Activated T-helper 9 cell treated with anti-CD3 and anti-CD28 coated beads, Interleukin-2, amount 50 U/mL, for 16 hours (primary cell): Measurements from ENCODE around the gene ZFAND3.
A peak's percentile ranks its signal among the peaks of the same experiment; 100 is the strongest.

Source experiments
- DNase-seq: peaks from one replicate; pipeline ENCODE4 v3.0.0-alpha.2; 2020; ENCODE audit warnings: low read depth

ZFAND3 gene, protein sequence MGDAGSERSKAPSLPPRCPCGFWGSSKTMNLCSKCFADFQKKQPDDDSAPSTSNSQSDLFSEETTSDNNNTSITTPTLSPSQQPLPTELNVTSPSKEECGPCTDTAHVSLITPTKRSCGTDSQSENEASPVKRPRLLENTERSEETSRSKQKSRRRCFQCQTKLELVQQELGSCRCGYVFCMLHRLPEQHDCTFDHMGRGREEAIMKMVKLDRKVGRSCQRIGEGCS

DNA sequence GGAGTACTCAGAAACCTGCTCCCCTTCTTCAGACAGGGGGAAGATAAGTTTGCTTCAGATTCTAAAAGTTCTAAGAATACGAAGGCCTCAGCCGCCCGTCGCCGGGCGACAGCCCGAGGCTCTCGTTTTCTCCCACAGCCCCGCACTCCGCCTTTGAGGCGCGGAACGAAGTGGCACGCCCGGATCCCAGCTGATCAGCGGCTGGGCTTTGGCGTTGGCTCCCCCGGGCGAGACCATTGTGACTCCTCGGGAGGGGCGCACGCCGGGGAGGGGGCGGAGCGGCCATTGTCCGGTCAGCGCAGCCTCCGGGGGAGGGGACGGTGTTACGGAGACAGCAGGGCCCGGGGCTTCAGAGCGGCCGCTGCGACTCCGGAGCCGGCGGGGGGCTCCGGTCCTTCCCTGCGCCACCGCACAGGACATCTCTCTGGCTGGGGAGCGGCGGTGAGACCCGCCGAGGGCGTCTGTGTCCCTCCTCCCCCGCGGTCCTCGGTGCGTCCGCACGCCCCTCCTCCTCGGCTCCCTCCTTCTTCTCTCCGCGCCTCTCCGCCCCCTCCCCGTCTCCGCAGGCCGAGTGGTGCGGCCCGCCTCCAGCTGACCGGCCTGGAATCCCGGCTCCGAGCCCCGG lies at the start of gene ZFAND3:
TSS of gene ZFAND3 (plus strand) at position 551 of the 625 bp plus-strand sequence. CDS start 219 bp downstream, outside the sequence.
- peak; percentile 88 for DNase-seq

DNA sequence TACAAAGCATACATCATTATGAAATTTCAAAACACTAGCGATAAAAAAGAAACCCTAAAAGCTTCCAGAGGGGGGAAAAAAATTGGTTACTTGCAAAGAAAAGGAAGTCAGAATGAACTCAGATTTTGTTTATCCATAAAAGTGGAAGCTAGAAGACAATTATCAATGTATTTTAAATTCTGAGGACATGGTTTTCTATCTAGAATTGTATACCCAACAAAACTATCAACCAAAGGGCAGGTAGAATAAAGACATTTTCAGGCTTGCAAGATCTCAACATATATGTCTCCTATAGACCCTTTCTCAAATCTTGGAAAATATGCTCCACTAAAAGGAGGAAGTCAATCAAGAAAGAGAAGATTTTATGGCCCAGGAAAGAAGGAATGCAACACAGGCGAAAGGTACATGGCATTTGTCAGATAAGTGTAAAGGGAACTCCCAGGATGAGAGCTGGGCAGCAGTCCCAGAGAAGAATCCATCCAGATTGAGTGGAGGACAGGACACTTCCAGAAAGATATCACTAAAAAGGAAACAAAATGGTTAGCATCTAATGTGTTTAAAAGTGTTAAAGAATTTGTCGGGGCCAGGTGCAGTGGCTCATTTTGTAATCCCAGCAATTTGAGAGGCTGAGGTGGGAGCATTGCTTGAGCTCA lies 45.4 kb upstream of the ZFAND3 start:
- DNase-seq = no peak

DNA sequence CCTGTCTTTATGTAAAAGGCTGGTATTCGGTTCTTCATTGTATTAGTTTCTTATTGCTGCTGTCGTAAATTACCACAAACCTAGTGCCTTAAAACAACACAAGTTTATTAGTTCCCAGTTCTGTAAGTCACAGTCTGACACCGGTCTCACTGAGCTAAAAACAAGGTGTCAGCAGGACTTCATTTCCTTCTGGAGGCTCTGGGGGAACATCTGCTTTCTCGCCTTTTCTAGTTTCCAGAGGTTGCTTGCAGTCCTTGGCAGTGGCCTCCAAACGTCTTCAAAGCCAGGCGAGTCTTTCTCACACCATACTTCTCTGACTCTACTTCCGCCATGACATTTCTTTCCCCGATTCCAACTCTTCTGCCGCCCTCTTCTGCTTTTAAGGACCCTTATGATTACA lies 43.0 kb upstream of the ZFAND3 start:
- no peak for DNase-seq

DNA sequence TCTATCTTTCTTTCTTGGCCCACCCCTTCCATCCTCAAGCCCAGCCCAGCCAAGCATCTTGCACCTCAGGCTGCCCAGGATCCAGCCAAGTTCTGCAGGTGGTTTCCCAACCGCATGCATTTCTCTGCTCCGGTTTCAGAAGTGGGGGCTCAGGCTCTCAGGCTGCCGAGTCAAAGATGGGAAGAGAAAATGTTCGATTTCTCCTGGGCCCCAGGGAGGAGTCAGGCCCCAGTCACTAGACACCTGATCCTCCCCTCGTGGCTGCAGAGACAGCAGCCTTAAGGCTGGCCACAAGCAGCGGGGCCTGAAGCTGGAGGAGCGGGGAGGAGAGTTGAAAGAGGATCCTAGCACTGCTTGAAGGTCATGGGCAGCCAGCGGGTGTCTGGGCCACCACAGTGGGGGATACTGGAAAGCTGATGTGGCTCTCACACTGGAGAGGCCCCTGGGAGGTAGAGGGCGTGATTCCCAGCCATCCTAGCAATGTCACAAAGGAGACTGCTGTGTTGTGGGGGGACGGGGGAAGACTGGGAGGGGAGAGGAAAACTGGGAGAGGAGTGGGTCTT lies 42.2 kb upstream of the ZFAND3 start:
- DNase-seq = no peak

DNA sequence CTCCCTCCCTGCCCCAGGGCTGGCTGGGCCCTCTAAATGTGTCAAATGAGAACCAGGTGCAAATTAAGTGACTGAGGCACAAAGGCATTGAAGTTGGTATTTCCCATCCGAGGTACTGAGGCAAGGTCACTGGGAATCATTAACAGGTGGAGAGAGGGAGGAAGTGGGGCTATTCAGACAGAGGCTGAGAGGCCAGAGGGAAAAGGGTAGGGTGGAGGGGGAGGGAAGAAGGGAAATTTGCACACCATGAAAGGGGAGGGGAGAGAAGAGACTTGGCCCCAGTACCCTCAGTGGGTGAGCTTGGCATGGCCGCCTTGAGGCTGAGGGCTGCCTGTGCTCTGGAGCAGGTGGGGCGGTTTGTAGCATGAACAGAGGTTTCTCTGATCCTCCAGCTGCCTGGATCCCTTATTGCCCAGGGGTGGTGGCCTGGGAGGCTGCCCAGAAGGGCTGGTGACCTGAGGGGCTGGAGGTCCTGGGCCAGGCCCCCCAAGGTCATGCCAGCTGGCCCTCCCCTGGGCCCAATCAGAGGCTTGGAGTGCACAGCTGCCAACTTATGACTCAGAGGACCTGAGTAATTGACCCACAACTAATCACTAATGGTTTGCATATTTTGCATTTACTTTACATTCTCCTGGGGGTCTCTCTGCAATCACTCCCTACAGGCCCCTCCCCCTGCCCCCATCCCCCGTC lies 40.3 kb upstream of the ZFAND3 start:
- DNase-seq = no peak

DNA sequence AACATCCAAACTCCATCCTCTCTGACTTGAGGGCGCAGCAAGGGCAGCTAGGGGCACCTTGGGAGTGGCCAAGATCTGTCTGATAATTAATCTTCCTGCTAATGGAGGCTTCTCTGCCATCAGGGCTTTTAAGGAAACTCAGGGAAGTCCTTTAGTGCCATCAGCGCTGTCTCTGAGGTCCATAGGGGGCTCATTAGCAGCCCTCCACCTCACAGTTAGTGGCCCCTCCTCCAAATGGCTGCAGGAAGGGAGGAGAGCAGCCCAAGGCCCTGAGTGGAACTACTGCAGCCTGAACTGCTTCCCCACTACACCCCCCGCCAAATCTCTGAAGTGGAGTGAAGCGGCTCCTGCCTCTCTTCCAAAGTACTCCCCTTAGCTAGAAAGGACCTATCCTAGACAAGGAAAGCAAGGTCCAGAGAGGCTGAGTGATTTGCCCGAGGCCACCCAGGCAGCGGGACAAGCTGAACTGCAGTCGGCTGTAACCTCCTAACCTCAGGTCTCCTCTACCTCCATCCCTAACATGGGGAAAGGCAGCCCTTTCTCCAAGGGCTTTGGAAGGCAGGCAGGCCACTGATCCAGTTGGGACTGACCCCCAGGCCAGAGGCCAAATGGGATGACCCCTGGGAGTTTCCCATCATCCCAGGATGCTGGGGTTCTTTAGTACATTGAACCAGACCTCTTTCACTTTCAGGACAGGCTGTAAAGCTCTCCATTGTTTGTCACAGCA lies 39.5 kb upstream of the ZFAND3 start:
- DNase-seq = no peak

DNA sequence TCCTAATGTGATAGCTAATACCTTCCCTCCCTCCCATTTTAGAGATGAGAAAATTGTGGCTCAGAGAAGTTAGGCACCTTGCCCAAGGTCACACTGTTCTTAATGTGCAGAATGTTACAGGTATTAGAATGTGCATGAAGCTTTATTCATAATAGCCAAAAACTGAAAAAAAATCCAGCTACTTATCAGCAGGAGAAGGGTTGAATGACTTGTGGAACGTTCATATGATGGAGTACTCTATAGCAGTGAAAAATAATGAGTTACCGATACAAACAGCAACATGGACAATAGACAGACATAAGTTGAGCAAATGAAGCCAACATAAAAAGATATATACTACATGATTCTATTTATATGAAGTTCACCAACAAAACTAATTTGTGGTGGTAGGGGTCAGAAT lies 37.7 kb upstream of the ZFAND3 start:
- DNase-seq = no peak

DNA sequence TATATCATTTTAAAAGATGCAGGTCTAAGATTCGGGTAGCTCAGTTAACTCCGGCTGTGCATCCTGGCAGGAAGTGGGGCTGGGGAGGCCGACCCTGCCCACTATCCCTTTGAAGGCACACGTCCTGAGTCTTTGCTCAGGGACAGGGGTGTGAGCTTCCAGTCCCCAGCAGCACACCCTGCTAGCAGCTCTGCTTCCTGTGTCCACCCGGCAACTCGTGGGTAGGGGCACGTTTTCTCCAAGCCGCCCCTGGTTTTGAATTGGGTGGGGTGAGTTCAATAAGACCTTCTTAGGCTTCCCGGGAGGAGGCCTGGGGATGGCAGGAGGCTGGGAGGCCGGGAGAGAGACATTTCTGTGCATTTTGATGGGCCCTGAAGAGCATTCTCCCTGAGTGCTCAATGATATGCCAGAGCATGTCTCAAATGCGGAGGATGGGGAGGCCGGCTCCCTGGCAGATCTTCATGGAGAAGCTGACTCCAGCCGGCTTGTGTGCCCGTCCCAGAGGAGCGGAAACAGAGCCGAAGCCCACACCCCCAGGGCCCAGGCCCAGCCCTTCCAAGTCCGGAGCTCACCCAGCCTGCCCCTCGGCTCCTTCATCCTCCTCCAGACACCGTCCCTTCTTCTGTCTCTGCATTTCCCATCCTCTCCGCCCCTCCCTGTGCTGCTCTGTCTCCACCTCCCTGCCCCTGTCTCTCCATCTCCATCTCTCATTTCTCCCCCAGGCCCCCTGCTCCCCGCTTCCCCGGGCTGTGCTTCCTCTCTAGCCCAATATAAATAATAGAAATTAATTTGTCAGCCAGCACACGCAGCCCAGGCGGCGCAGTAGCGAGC lies 36.3 kb upstream of the ZFAND3 start:
- DNase-seq = no peak

DNA sequence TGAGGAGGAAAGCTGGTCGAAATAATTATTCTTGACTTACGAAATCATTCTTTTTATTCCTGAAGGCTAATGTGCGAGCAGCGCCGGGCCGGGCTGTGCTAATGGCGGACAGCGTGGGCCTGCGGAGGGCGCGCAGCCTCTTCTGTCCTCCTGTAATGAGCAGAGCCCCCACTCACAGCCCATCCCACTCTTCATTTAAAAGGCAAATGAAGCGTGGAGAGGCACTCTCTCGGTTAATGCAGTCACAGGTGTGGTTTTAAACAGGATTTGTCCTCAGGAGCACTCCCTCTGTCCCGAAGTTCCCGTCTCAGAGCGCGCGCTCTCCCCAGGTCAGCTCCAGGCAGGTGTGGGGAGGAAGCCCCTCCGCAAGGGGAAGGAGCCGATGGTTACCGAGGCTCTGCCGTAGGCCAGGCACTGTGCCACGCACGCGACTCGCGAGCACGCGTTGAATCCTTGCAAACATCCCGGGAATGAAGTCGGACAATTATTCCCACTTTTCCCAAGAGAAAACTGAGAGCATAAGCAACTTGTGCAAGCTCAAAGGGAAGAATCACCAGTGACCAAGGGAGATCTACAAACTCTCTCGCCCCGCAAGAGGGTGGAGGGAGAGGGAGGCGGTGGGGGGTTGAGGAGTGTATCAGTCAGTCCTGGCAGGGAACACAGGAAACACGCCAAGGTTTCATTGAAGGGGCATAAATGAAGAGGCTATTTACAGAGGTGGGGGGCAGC lies 35.5 kb upstream of the ZFAND3 start:
- DNase-seq = no peak

DNA sequence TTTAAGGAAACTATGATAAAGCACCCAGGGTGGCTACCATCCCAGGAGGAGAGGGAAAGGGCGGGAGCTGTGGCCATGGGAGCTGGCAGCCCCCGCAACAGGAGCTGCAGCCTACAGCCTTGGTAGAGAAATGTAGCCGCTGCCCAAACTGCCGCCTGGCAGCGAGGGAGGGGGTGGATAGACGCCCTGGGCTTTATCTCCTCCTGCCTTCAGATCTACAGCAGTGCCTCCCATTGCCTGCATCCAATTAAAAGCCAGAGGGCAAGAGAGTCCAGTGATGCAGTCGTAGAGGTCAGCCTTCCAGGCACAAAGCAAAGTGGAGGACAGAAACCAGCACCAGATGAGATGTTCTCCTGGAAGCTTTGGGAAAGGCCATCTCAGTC lies 35.0 kb upstream of the ZFAND3 start:
- no peak for DNase-seq

DNA sequence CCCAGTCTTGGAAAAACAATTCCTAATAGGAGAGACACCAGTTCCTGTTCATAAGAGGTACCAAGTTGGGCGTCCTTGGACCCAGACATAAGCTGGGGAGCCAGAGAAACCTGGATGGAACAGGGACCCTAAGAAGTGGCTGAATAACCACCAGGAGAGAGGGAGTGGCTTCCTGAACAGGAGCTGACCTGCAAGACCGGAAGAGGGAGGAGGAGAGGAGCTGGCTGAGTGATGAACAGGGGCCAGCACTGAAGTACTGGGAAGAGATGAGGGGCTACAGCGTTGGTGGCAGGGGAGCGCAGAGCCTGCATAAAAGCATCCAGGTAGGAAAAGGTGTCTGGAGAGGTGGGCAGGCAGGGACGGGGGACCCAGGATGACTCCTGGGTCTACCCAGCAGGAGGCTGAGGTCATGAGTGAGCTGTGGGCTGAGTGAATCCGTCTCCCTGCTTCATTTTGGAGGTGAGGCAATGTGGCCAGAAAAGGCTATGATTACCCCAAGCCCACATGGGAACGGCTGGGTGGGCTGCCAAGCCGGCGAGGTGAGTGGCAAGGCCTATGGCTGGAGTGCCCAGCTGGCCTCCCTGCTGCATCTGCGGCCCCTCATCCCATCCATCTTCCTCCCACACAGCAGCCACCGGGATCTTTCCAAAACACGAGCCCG lies 34.4 kb upstream of the ZFAND3 start:
- DNase-seq = no peak

DNA sequence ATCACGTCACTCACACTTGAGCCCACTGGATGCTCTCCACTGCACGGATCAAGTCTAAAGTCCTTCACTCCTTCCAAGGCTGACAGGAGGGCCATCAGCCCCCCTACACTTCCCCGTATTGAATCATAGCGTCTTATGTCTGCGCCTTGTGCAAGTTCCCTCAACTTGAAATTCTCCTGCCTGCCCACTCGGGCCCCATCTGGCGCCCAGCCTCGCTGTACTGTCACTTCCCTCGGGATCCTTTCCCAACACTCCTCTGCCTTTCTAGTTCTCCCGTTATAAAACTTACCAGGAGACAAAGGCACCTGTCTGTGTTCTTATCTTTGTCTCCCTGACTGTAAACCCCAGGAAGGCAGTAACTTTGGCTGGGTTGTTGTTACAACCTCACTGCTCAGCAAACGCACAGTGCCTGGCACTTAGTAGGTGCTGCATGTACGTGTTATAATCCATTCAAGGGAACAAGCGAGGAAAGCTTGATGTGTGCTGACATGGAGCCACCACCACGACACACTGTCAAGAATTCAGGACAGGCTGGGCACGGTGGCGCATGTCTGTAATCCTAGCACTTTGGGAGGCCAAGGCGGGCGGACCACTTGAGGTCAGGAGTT lies 33.8 kb upstream of the ZFAND3 start:
- no peak for DNase-seq

DNA sequence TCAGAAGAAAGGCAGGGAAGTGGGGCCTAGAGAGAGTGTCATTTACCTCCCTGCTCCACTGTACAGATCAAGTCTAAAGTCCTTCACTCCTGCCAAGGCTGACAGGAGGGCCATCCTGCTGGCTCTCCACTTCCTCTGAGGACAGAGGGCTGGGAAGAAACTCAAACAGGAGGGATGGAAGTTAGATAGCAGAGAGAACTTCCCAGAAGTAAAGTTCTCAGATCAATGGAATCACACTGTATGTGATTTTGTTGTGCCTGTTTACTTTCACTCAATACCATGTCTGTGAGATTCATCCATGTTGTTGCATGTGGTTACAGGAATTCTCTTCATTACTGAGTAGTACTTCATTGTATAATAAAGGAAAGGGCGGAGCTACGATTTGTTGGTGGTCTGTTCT lies 32.3 kb upstream of the ZFAND3 start:
- DNase-seq = no peak

DNA sequence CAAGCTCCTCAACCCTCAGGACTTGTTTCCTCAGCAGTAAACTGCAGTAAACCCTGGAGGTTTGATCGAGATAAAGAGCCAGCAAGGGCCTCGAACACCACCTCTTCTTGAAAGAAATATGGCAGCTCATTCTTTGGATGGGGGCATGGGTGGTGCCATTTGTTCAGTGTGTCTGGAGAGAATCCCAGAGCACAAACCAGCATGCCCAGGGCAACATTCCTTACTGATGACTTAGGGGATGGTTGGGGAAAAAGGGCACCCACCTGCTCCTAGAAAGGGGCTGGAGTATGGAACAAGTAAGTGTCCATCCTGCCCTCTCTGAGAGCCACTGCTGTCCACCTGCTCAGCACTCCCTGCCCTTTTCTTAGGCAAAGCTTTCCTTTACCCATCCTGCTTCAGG lies 31.3 kb upstream of the ZFAND3 start:
- DNase-seq = no peak

DNA sequence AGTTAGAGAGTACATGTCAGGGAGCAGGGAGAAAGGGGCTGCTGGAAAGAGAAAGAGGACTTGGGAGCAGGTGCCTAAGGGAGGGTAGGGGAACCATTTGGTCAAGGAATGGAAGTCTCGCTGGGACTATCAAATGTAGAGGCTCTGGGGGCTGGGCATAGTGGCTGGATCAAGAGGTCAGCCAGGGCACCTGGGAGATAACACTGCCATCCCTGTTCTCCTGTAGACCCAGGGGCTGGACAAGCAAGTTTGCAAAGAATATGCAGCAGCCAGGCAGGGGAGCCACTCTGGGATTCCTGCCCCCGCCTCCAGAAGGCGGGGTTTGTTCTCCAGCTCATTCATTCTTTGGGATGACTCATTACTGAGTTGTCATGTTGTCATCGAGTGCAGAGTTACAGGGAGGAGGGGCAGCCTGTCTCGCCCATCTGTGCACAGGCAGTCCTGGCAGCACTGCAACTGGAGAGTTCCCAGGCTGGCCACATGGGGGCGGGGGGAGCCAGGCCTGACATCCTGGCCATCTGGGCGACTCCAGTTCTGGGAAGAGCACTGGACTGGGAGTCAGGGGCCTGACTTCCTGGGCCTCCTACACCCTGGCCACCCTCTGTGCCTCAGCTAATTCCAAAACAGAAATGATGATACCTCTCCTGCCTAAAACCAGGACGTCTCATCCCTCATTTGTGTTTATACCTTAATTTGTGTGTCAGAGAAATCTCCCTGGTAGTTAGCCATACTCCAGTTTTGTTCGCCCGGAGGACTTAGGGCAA lies 28.2 kb upstream of the ZFAND3 start:
- DNase-seq = peak; percentile 77

DNA sequence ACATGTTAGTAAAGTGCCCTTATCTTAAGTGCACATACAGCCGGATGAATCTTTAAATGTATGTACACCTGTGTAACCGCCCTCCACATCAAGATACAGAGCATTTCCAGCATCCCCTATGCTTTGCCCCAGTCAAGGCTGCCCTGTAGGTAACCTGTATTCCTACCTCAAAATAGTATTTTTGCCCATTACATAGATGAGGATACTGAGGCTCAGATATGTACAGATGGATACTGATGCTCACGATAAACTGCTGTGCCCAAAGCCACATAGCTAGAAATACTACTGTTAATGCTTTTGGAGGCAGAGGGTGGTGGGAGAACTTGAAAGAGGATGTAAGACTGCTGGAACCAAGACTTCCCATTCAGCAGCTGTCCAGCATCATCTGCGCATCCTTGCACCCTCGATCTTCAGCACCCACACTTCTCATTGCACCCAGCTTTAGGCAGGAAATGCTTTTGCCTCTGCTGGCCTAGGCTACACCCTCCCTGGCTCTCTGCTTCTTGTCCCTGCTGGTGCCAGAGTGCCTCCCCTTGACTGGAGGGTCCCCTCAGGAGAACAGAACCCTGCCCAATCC lies 27.0 kb upstream of the ZFAND3 start:
- no peak for DNase-seq

DNA sequence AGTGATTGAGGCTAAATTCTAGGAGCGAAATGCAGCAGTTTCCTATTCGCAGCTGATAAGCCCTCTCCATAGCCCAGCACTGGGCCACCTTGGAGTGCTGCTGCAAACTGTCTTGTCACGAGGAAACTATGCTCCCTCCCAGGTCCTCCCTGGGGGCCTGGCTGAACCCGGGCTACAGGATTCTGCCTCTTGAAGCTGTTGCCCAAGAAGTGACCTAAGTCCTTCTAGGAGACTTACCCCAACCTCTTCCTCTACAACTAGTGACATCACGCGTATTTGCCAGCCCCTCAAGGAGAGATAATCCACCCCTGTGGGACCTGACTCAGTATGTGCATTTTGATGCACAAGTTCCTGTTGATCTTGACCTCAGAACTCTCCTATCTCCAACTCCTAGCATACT lies 26.5 kb upstream of the ZFAND3 start:
- DNase-seq = no peak

DNA sequence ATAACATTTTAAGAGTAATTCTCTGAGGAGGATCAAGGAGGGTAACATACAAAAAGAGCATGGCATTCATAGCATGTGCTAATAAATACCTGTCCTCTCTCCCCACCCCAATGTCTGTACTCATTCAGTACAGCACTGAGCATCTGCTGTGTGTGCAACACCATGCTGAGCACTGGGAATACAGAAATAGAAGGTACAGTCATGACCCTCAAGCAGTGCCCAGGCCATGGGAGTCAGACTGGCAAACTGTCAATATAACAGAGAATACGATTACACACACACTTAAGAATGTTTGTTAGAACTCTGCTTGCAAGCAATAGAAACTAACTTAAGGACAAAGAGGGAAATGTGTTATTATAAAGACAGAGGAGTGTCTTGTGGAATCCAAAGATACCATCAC lies 24.7 kb upstream of the ZFAND3 start:
- no peak for DNase-seq
